IMR-90 (cell line): ENCODE measurements around the gene JMJD8. TPM values are rescaled to one million over a fixed set of nuclear protein-coding genes. Genes with fewer than 3 reads are reported as not detected.

Experiments used
- ATAC-seq: fragments of 200-7000 bp; cut with Tn5 transposase; 2 replicates; pipeline ENCODE4 v1.9.1; 2020; ENCODE audit warnings: low read depth, mild to moderate bottlenecking, moderate library complexity
- BruUV-seq: library from RNA; stranded (reverse); fragments of 400-500 nt; replicated peaks from 2 replicates; lab custom pipeline; 2021; lab: Mats Ljungman, UMichigan
- CTCF ChIA-PET: fragments of 300-600 bp; formaldehyde crosslinking; extraction: SDS; loops from one replicate; lab custom pipeline; 2021; ENCODE audit warnings: antibody characterized with exemption; lab: Yijun Ruan, JAX
- POLR2A ChIA-PET: fragments of 300-600 bp; sonication (Branson Sonifier 250); formaldehyde crosslinking; loops from one replicate; lab custom pipeline; 2022; ENCODE audit warnings: antibody characterized with exemption; ENCODE audit not compliant: unreplicated experiment; lab: Charles Lee
- DNase-seq: peaks from one replicate; pipeline ENCODE4 v3.0.0; 2013
- H2AFZ ChIP-seq: replicated peaks from 2 replicates; pipeline ENCODE3; 2013; ENCODE audit warnings: low read length, mild to moderate bottlenecking; ENCODE audit not compliant: poor library complexity
- H2AK5ac ChIP-seq: 2 replicates; pipeline ENCODE4 v1.6.1; 2013; ENCODE audit warnings: low read depth, low read length, inconsistent platforms
- H2AK9ac ChIP-seq: replicated peaks from 2 replicates; pipeline ENCODE3; 2013; ENCODE audit warnings: mild to moderate bottlenecking, low read depth, low read length, moderate library complexity; ENCODE audit not compliant: poor library complexity
- H2BK120ac ChIP-seq: 2 replicates; pipeline ENCODE4 v1.6.1; 2013; ENCODE audit warnings: low read depth, low read length, inconsistent platforms
- H2BK15ac ChIP-seq: 3 replicates; pipeline ENCODE4 v1.6.1; 2013; ENCODE audit warnings: low read depth, low read length, inconsistent platforms
- H2BK20ac ChIP-seq: 2 replicates; pipeline ENCODE4 v1.6.1; 2013; ENCODE audit warnings: low read depth, mild to moderate bottlenecking, inconsistent platforms, low read length, moderate library complexity
- H2BK5ac ChIP-seq: 2 replicates; pipeline ENCODE4 v1.6.1; 2013; ENCODE audit warnings: mild to moderate bottlenecking, low read depth, low read length, inconsistent platforms; ENCODE audit not compliant: poor library complexity, severe bottlenecking
- H3K14ac ChIP-seq: replicated peaks from 2 replicates; pipeline ENCODE4 v1.6.1; 2013; ENCODE audit warnings: low read depth, low read length, inconsistent platforms
- H3K18ac ChIP-seq: 2 replicates; pipeline ENCODE4 v1.6.1; 2013; ENCODE audit warnings: low read depth, low read length, control low read depth
- H3K23ac ChIP-seq: 2 replicates; pipeline ENCODE4 v1.6.1; 2013; ENCODE audit warnings: low read depth, low read length, inconsistent platforms
- H3K27ac ChIP-seq: 2 replicates; pipeline ENCODE4 v1.5.1; 2013; ENCODE audit warnings: mild to moderate bottlenecking, control low read depth, low read length; ENCODE audit not compliant: insufficient read depth
- H3K27me3 ChIP-seq: 2 replicates; pipeline ENCODE4 v1.6.1; 2013; ENCODE audit warnings: low read length; ENCODE audit not compliant: control insufficient read depth, insufficient read depth
- H3K36me3 ChIP-seq: 2 replicates; pipeline ENCODE4 v1.6.1; 2013; ENCODE audit warnings: low read length, mixed read lengths; ENCODE audit not compliant: control insufficient read depth, insufficient read depth
- H3K4ac ChIP-seq: 2 replicates; pipeline ENCODE4 v1.6.1; 2013; ENCODE audit warnings: low read depth, low read length, inconsistent platforms
- H3K4me1 ChIP-seq: 2 replicates; pipeline ENCODE4 v1.6.1; 2013; ENCODE audit warnings: low read length, mixed read lengths; ENCODE audit not compliant: control insufficient read depth, insufficient read depth
- H3K4me2 ChIP-seq: 2 replicates; pipeline ENCODE4 v1.6.1; 2013; ENCODE audit warnings: low read depth, mild to moderate bottlenecking, control low read depth, low read length, moderate library complexity
- H3K4me3 ChIP-seq: 2 replicates; pipeline ENCODE4 v1.5.1; 2013; ENCODE audit warnings: low read depth, mild to moderate bottlenecking, control low read depth, low read length, moderate library complexity; ENCODE audit not compliant: insufficient read depth
- H3K56ac ChIP-seq: 2 replicates; pipeline ENCODE4 v1.6.1; 2013; ENCODE audit warnings: low read length, inconsistent platforms; ENCODE audit not compliant: insufficient read depth; ENCODE audit errors: extremely low read depth
- H3K79me1 ChIP-seq, 2 experiments: 2 replicates each; pipeline ENCODE4 v1.6.1; 2013; ENCODE audit warnings: low read length in 2 of 2, inconsistent platforms in 1 of 2, low read depth in 1 of 2
- H3K9ac ChIP-seq: 2 replicates; pipeline ENCODE4 v1.6.1; 2013; ENCODE audit warnings: low read depth, low read length, control low read depth
- H3K9me1 ChIP-seq: 2 replicates; pipeline ENCODE4 v1.6.1; 2013; ENCODE audit warnings: low read length, inconsistent platforms; ENCODE audit not compliant: insufficient read depth
- H3K9me3 ChIP-seq: 2 replicates; pipeline ENCODE4 v1.6.1; 2013; ENCODE audit warnings: low read length; ENCODE audit not compliant: control insufficient read depth, insufficient read depth
- H4K20me1 ChIP-seq: 2 replicates; pipeline ENCODE4 v1.6.1; 2013; ENCODE audit warnings: low read length, inconsistent platforms; ENCODE audit not compliant: insufficient read depth
- H4K5ac ChIP-seq: 2 replicates; pipeline ENCODE4 v1.6.1; 2013; ENCODE audit warnings: mild to moderate bottlenecking, low read depth, low read length, control low read depth
- H4K8ac ChIP-seq, 2 experiments: 2 replicates each; pipeline ENCODE4 v1.6.1; 2013; ENCODE audit warnings: low read depth in 2 of 2, low read length in 2 of 2, control low read depth in 1 of 2, inconsistent platforms in 1 of 2
- H4K91ac ChIP-seq: 2 replicates; pipeline ENCODE4 v1.6.1; 2013; ENCODE audit warnings: low read depth, low read length, inconsistent platforms; ENCODE audit not compliant: insufficient read depth
- BHLHE40 ChIP-seq: fragments of 150-350 bp; IDR thresholded peaks from 2 replicates; pipeline ENCODE4 v1.6.1; 2016; ENCODE audit warnings: mild to moderate bottlenecking, low read depth, low read length
- CEBPB ChIP-seq: IDR thresholded peaks from 2 replicates; pipeline ENCODE4 v1.6.1; 2012; ENCODE audit warnings: low read depth, low read length, improper control_type of control experiment
- CHD1 ChIP-seq: IDR thresholded peaks from 2 replicates; pipeline ENCODE4 v1.6.1; 2012; ENCODE audit warnings: low read depth, low read length, improper control_type of control experiment
- FOS ChIP-seq: fragments of 150-350 bp; IDR thresholded peaks from 2 replicates; pipeline ENCODE4 v1.6.1; 2016; ENCODE audit warnings: low read depth, low read length
- MAFK ChIP-seq: IDR thresholded peaks from 2 replicates; pipeline ENCODE4 v1.6.1; 2012; ENCODE audit warnings: low read depth, low read length, improper control_type of control experiment
- MAZ ChIP-seq: IDR thresholded peaks from 2 replicates; pipeline ENCODE4 v1.6.1; 2012; ENCODE audit warnings: low read depth, mild to moderate bottlenecking, low read length, improper control_type of control experiment, moderate library complexity, borderline replicate concordance
- MXI1 ChIP-seq: IDR thresholded peaks from 2 replicates; pipeline ENCODE4 v1.6.1; 2012; ENCODE audit warnings: low read depth, mild to moderate bottlenecking, low read length, moderate library complexity, borderline replicate concordance
- NFE2L2 ChIP-seq: fragments of 150-350 bp; IDR thresholded peaks from 2 replicates; pipeline ENCODE4 v1.6.1; 2016; ENCODE audit warnings: low read depth, mild to moderate bottlenecking, low read length
- POLR2A ChIP-seq: IDR thresholded peaks from 2 replicates; pipeline ENCODE4 v1.6.1; 2012; ENCODE audit warnings: mild to moderate bottlenecking, low read depth, low read length
- RAD21 ChIP-seq: IDR thresholded peaks from 2 replicates; pipeline ENCODE4 v1.6.1; 2012; ENCODE audit warnings: low read length, improper control_type of control experiment
- RCOR1 ChIP-seq: IDR thresholded peaks from 2 replicates; pipeline ENCODE4 v1.6.1; 2012; ENCODE audit warnings: mild to moderate bottlenecking, low read length, improper control_type of control experiment; ENCODE audit not compliant: insufficient replicate concordance
- RFX5 ChIP-seq: IDR thresholded peaks from 2 replicates; pipeline ENCODE4 v1.8.0; 2012; ENCODE audit warnings: low read depth, mild to moderate bottlenecking, low read length, moderate library complexity
- SMC3 ChIP-seq: fragments of 150-350 bp; IDR thresholded peaks from 2 replicates; pipeline ENCODE4 v1.6.1; 2016; ENCODE audit warnings: low read depth, mild to moderate bottlenecking, antibody characterized with exemption, low read length, moderate library complexity
- WGBS, 2 experiments: methylation state at CpG; one replicate each; pipeline versions ENCODE4 v1.1.5 to v1.1.7; 2013; ENCODE audit warnings: missing lambda C conversion rate in 2 of 2; ENCODE audit not compliant: insufficient read length in 1 of 2; ENCODE audit errors: extremely low coverage in 2 of 2; 5-methylcytosine and 5-hydroxymethylcytosine counted together
- dilution Hi-C: fragments of 300-500 bp; cut with HindIII; formaldehyde crosslinking; loops from one replicate; pipeline ENCODE4 v1.14.3; 2018; ENCODE audit warnings: low sequenced_read_pairs; ENCODE audit not compliant: unreplicated experiment
- in situ Hi-C: fragments of 300-500 bp; cut with MboI; formaldehyde crosslinking; loops from 3 replicates; pipeline ENCODE4 v1.14.3; 2019; ENCODE audit warnings: low sequenced_read_pairs, inconsistent platforms, mixed read lengths
- intact Hi-C: fragments of 100-400 bp; cut with micrococcal nuclease; formaldehyde crosslinking; loops from 2 replicates; pipeline ENCODE4 v1.10.0; 2022
- polyA plus RNA-seq, 3 experiments: library from polyadenylated mRNA; depleted of rRNA; stranded (reverse); fragments of >200 nt; gene quantifications; 2 replicates each; pipeline ENCODE4 v1.2.3, GENCODE V29; 2012; ENCODE audit warnings: low replicate concordance in 1 of 3
- total RNA-seq: library from RNA; depleted of rRNA; stranded (reverse); fragments of >200 nt; gene quantifications from 2 replicates; pipeline ENCODE4 v1.2.3, GENCODE V29; 2012
- TF ChIP-seq, protein P1 (sequence below): conservative IDR thresholded peaks from 2 replicates; pipeline ENCODE4 v1.5.1; 2012; ENCODE audit warnings: mild to moderate bottlenecking, low read depth, low read length, improper control_type of control experiment
- TF ChIP-seq, protein P2 (sequence below): fragments of 150-350 bp; IDR thresholded peaks from 2 replicates; pipeline ENCODE4 v1.6.1; 2017; ENCODE audit warnings: mild to moderate bottlenecking, antibody characterized with exemption, low read length, low read depth
- TF ChIP-seq, protein P3 (sequence below): fragments of 150-350 bp; IDR thresholded peaks from 2 replicates; pipeline ENCODE4 v1.6.1; 2016; ENCODE audit warnings: low read depth, mild to moderate bottlenecking, low read length, moderate library complexity, borderline replicate concordance

JMJD8 gene
- total and polyA plus RNA-seq, 2 of the 4 experiments (the other 2 are of a cell fraction): 17.7 to 62.5 TPM

DNA sequence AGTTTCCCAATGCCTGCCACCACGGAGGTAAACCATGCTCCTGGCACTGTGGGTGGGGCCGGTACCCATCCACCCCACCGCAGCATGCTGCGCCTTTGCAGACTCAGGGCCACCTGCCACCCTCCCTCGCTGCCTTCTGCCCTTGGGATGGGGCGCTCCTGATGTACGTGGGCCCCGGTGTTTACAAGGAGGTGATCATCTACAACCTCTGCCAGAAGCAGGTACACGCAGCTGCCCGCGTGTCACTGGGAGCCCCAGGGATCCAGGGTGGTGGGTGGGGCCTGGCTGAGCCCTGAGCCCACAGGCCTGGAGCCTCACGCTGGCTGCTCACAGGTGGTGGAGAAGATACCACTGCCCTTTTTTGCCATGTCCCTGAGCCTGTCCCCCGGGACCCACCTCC, 17.6 kb downstream of the JMJD8 start:
- no peak for DNase-seq
- Histone ChIP-seq H2AK9ac (peak overlapping the region; percentile 28), H2AK5ac (no peak overlapping the region), H2BK5ac (no peak overlapping the region), H2BK120ac (no peak overlapping the region), H3K14ac (no peak overlapping the region), H2BK20ac (no peak overlapping the region), H3K79me1 (peaks cover 0 to 23% of the 10 kb centered on the region in 2 experiments; a peak in 1 of 4 replicates), H3K9me1 (peaks cover 6% of the 10 kb centered on the region), H3K4me2 (no peak overlapping the region), H4K8ac (no peak overlapping the region), H4K20me1 (peaks cover 13% of the 10 kb centered on the region), H4K91ac (no peak overlapping the region), H3K56ac (no peak overlapping the region), H3K4ac (no peak overlapping the region), H3K27me3 (no peaks in the 10 kb centered on the region), H3K36me3 (peaks cover 23% of the 10 kb centered on the region), H2AFZ (no peak overlapping the region), H2BK15ac (no peak overlapping the region), H3K18ac (no peak overlapping the region), H3K9ac (no peak overlapping the region), H3K4me3 (no peak overlapping the region), H4K5ac (no peak overlapping the region), H3K9me3 (no peaks in the 10 kb centered on the region), H3K4me1 (peaks cover 6% of the 10 kb centered on the region), H3K23ac (no peak overlapping the region), H3K27ac (no peak overlapping the region)
- TF ChIP-seq, protein P1, sequence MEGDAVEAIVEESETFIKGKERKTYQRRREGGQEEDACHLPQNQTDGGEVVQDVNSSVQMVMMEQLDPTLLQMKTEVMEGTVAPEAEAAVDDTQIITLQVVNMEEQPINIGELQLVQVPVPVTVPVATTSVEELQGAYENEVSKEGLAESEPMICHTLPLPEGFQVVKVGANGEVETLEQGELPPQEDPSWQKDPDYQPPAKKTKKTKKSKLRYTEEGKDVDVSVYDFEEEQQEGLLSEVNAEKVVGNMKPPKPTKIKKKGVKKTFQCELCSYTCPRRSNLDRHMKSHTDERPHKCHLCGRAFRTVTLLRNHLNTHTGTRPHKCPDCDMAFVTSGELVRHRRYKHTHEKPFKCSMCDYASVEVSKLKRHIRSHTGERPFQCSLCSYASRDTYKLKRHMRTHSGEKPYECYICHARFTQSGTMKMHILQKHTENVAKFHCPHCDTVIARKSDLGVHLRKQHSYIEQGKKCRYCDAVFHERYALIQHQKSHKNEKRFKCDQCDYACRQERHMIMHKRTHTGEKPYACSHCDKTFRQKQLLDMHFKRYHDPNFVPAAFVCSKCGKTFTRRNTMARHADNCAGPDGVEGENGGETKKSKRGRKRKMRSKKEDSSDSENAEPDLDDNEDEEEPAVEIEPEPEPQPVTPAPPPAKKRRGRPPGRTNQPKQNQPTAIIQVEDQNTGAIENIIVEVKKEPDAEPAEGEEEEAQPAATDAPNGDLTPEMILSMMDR: no peak
- TF ChIP-seq CHD1 (no peak), RCOR1 (no peak), MXI1 (no peak), MAFK (no peak), SMC3 (no peak), NFE2L2 (no peak), BHLHE40 (no peak), POLR2A (no peak), CEBPB (no peak), MAZ (no peak), RAD21 (no peak), FOS (no peak), RFX5 (no peak)
- TF ChIP-seq, protein P2, sequence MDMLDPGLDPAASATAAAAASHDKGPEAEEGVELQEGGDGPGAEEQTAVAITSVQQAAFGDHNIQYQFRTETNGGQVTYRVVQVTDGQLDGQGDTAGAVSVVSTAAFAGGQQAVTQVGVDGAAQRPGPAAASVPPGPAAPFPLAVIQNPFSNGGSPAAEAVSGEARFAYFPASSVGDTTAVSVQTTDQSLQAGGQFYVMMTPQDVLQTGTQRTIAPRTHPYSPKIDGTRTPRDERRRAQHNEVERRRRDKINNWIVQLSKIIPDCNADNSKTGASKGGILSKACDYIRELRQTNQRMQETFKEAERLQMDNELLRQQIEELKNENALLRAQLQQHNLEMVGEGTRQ: no peak
- TF ChIP-seq, protein P3, sequence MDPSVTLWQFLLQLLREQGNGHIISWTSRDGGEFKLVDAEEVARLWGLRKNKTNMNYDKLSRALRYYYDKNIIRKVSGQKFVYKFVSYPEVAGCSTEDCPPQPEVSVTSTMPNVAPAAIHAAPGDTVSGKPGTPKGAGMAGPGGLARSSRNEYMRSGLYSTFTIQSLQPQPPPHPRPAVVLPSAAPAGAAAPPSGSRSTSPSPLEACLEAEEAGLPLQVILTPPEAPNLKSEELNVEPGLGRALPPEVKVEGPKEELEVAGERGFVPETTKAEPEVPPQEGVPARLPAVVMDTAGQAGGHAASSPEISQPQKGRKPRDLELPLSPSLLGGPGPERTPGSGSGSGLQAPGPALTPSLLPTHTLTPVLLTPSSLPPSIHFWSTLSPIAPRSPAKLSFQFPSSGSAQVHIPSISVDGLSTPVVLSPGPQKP: no peak
- ChIA-PET CTCF (no interaction called here), POLR2A (no interaction called here)
- BruUV-seq: no TSS peak
- 98% methylated on average over 8 of the region's 13 CpGs; no CpG with 5 or more reads in 1 of the 2 experiments for WGBS, 2 experiments
- dilution Hi-C loops (no loop called here), in situ Hi-C loops (no loop called here), intact Hi-C loops (no loop called here)
- no peak for ATAC-seq
